Measurements from ENCODE around the gene KCNK18.

GRCh38 chr10:117216028-117216427 is 18.7 kb downstream of the KCNK18 start:
- TF ChIP-seq CTCF (IDR thresholded peaks at IDR 0.05) (no peak), POLR2A (IDR thresholded peaks at IDR 0.05) (no peak), POLR2AphosphoS5 (IDR thresholded peaks at IDR 0.05) (no peak)

Data from breast epithelium (tissue), 3 donors.